ENCODE results near the gene NEK8. TPM values are rescaled to one million over a fixed set of nuclear protein-coding genes. Genes with fewer than 3 reads are reported as not detected.

The NEK8 gene
- total and polyA plus RNA-seq, 9 of the 15 experiments (the other 6 are each of a cell fraction or from before 2014, with no cell fraction given) = 0.98 to 16.6 (median 4.6) TPM

DNA sequence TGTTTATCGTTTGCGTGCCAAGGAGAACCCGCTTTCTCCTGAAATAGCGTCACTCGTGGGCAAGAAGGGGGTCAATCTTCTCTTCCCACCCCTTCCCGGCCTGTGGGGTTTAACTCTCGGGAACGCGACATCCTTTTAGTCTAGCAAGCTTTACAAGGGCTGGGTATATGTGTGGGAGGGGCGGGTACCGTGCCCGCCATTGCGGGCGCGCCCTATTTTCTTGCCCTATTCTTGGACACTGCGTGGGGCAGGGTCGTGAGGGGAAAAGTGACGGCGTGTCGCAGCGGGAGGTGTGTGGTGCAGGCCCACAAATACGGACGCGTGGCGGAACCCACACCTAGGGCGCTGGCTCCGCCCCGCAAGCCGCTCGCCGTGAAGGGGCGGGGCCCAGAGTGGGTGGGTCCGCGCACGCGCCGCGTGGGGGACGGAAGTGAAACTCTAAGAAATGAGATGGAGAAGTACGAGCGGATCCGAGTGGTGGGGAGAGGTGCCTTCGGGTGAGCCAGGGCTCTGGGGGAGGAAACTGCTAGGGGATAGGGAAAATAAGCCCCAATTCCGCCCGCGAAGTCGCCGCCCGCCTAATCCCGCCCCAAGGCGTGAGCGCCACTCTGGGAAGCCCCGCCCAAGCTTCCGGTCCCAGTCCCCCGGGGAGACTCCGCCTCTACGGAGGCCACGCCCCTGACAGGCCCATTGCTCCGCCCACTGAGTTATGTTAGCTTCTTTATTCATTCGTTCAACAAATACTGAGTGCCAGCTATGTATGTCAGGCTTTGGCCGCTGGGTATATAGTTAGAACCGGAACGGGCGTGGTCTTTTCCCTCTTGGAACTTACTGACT, at the start of gene NEK8 (continued):
- TF ChIP-seq, protein P1, sequence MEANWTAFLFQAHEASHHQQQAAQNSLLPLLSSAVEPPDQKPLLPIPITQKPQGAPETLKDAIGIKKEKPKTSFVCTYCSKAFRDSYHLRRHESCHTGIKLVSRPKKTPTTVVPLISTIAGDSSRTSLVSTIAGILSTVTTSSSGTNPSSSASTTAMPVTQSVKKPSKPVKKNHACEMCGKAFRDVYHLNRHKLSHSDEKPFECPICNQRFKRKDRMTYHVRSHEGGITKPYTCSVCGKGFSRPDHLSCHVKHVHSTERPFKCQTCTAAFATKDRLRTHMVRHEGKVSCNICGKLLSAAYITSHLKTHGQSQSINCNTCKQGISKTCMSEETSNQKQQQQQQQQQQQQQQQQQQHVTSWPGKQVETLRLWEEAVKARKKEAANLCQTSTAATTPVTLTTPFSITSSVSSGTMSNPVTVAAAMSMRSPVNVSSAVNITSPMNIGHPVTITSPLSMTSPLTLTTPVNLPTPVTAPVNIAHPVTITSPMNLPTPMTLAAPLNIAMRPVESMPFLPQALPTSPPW (CRISPR knock-in tag; IDR thresholded peaks at IDR 0.05) = no peak
- no peak for TF ChIP-seq SREBF1 (IDR thresholded peaks at IDR 0.05; ENCODE audit: borderline replicate concordance, low read depth, low read length)
- no peak for TF ChIP-seq ZNF696 (CRISPR knock-in tag; conservative IDR thresholded peaks at IDR 0.05)
- TF ChIP-seq ZBTB17 (CRISPR knock-in tag; IDR thresholded peaks at IDR 0.05) = no peak
- TF ChIP-seq, protein P2, sequence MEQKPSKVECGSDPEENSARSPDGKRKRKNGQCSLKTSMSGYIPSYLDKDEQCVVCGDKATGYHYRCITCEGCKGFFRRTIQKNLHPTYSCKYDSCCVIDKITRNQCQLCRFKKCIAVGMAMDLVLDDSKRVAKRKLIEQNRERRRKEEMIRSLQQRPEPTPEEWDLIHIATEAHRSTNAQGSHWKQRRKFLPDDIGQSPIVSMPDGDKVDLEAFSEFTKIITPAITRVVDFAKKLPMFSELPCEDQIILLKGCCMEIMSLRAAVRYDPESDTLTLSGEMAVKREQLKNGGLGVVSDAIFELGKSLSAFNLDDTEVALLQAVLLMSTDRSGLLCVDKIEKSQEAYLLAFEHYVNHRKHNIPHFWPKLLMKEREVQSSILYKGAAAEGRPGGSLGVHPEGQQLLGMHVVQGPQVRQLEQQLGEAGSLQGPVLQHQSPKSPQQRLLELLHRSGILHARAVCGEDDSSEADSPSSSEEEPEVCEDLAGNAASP (IDR thresholded peaks at IDR 0.05) = no peak
- TF ChIP-seq EZH2 (IDR thresholded peaks at IDR 0.05; ENCODE audit: borderline replicate concordance, low read depth, low read length) = no peak
- TF ChIP-seq IRF1 (CRISPR knock-in tag; IDR thresholded peaks at IDR 0.05; ENCODE audit: borderline replicate concordance) = no peak
- no peak; the same call in 1 of the 2 replicates for TF ChIP-seq GTF2E2 (tag; IDR thresholded peaks at IDR 0.05)
- no peak for TF ChIP-seq ZNF12 (CRISPR knock-in tag; IDR thresholded peaks at IDR 0.05)
- TF ChIP-seq NEUROD1 (IDR thresholded peaks at IDR 0.05; ENCODE audit: borderline replicate concordance, low read depth, low read length, partially characterized antibody) = no peak
- TF ChIP-seq MITF (IDR thresholded peaks at IDR 0.05) = no peak
- TF ChIP-seq TFAM (CRISPR knock-in tag; conservative IDR thresholded peaks at IDR 0.05) = no peak
- no peak for TF ChIP-seq ZNF561 (CRISPR knock-in tag; conservative IDR thresholded peaks at IDR 0.05)
- TF ChIP-seq TCF7L2 (IDR thresholded peaks at IDR 0.05; ENCODE audit: low read depth, low read length) = no peak

All from K562 (cell line).